GM18951 (cell line): ENCODE results near the gene TVP23B.

ENCODE experiments used
- POLR2A ChIP-seq: IDR thresholded peaks from 4 replicates; pipeline ENCODE4 v1.6.1; 2011; ENCODE audit warnings: mild to moderate bottlenecking; ENCODE audit not compliant: insufficient read length, insufficient read depth; ENCODE audit errors: extremely low read depth
- in situ Hi-C: fragments of 300-500 bp; cut with MboI; formaldehyde crosslinking; loops from one replicate; pipeline ENCODE4 v1.12.0; 2022; ENCODE audit warnings: low sequenced_read_pairs, mixed read lengths, inconsistent platforms; ENCODE audit not compliant: unreplicated experiment

Gene TVP23B

GRCh38 chr17:18854956-18855355 is 74.0 kb downstream of the TVP23B start:
- in situ Hi-C loops, result no loop called here
- no peak for TF ChIP-seq POLR2A

DNA sequence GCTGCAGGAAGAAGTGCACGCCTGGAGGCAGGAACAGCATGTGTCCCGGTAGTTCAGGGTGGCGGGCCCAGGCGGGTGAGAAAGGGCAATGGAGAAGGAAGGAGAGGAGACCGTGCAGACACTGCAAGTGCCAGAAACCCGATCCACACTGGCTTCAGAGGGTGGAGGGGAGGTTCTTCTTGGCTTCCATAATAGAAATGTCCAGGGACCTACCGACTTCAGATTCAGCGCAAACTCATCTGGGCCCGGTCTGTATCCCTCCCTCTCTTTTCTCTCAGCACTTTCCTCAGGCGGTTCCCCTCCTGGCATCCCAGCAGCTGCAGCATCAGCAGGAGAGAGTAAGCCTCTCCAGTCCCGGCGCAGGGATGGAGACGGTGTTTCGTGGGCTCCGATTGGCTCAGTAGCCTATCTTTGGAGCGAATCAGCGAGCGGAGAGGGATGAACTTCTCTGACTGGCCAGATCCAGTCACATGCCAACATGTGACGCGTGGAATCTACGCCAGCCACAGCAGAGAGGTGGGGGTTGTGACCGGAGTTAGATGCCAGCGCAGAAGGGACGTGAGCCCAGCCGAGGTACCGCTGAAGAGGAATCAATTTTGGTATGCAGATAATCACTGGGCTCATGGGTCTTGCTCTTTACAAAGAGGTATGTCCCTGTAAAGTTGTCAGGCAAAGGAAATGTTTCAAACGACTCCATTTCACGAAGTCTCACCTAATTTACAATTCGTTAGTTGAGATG is 75.0 kb downstream of the TVP23B start:
- in situ Hi-C loops, result no loop called here
- TF ChIP-seq POLR2A, result peak; percentile 84
